B cell (primary cell): ENCODE results near the gene CHSY3.

Source experiments
- EZH2 ChIP-seq: IDR thresholded peaks from 2 replicates; pipeline ENCODE4 v1.6.1; 2012; ENCODE audit warnings: borderline replicate concordance, low read depth, mild to moderate bottlenecking, moderate library complexity, low read length; ENCODE audit not compliant: insufficient read depth, poor library complexity, severe bottlenecking
- TF ChIP-seq, protein P1 (sequence below): fragments of 200-600 bp; IDR thresholded peaks from one replicate; pipeline ENCODE4 v1.8.0; 2022; ENCODE audit warnings: antibody characterized with exemption, mild to moderate bottlenecking

GRCh38 chr5:130021876-130022275, 117.6 kb downstream of the CHSY3 start:
- TF ChIP-seq, protein P1, sequence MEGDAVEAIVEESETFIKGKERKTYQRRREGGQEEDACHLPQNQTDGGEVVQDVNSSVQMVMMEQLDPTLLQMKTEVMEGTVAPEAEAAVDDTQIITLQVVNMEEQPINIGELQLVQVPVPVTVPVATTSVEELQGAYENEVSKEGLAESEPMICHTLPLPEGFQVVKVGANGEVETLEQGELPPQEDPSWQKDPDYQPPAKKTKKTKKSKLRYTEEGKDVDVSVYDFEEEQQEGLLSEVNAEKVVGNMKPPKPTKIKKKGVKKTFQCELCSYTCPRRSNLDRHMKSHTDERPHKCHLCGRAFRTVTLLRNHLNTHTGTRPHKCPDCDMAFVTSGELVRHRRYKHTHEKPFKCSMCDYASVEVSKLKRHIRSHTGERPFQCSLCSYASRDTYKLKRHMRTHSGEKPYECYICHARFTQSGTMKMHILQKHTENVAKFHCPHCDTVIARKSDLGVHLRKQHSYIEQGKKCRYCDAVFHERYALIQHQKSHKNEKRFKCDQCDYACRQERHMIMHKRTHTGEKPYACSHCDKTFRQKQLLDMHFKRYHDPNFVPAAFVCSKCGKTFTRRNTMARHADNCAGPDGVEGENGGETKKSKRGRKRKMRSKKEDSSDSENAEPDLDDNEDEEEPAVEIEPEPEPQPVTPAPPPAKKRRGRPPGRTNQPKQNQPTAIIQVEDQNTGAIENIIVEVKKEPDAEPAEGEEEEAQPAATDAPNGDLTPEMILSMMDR: no peak
- no peak for TF ChIP-seq EZH2
